ENCODE data around the gene ZNF653. TPM values are rescaled to one million over a fixed set of nuclear protein-coding genes. Genes with fewer than 3 reads are reported as not detected.
A peak's percentile ranks its signal among the peaks of the same experiment; 100 is the strongest.

ZNF653 gene
- total RNA-seq, 2 experiments from 2014 or later = 7.4 to 7.5 TPM

GRCh38 chr19:11496391-11497163 is 9.1 kb downstream of the ZNF653 start:
- peaks cover 30% of the 10 kb centered on the region for H3K36me3 Mint-ChIP-seq (ENCODE audit: low read depth)
- intact Hi-C loops (cut with DNase I, micrococcal nuclease) = loop anchor here (1.0 to 2.0 kb wide), 2 partner anchors 90 to 91 kb away; no protein-coding TSS in a partner anchor
- no peaks in the 10 kb centered on the region for H3K4me1 Mint-ChIP-seq (ENCODE audit: low read depth)
- Histone ChIP-seq H3K27me3 (ENCODE audit: control insufficient read depth in 1 of 2, insufficient read depth in 2 of 2, low read length in 2 of 2) (no peaks in the 10 kb centered on the region), H3K36me3 (ENCODE audit: insufficient read depth, low read length) (peaks cover 17% of the 10 kb centered on the region), H3K9me3 (ENCODE audit: control insufficient read depth in 1 of 2, insufficient read depth in 1 of 2, low read length in 2 of 2) (no peaks in the 10 kb centered on the region), H3K4me1 (ENCODE audit: insufficient read depth, low read length) (no peaks in the 10 kb centered on the region), H3K27ac (ENCODE audit: low read depth in 1 of 2, low read length in 2 of 2) (no peak overlapping the region), H3K4me3 (ENCODE audit: low read length) (no peak overlapping the region)
- DNase-seq = peak; percentile 37 to 74 (median 55)
- no peak overlapping the region for H3K27ac Mint-ChIP-seq
- ChIA-PET POLR2A (no interaction called here), CTCF (no interaction called here)
- ATAC-seq (ENCODE audit: poor library complexity) = peak; percentile 75
- no peak overlapping the region for H3K4me3 Mint-ChIP-seq
- H3K27me3 Mint-ChIP-seq = no peaks in the 10 kb centered on the region
- peak; percentile 58 for TF ChIP-seq CTCF (IDR thresholded peaks at IDR 0.05)
- H3K9me3 Mint-ChIP-seq = no peaks in the 10 kb centered on the region

GRCh38 chr19:11495885-11496284 is 9.8 kb downstream of the ZNF653 start:
- ATAC-seq (ENCODE audit: poor library complexity) = no peak
- CTCF ChIA-PET = no interaction called here
- no peaks in the 10 kb centered on the region for H3K4me1 Mint-ChIP-seq (ENCODE audit: low read depth)
- intact Hi-C loops (cut with DNase I, micrococcal nuclease) = loop anchor here (1.0 to 2.0 kb wide), 2 partner anchors 91 kb away; no protein-coding TSS in a partner anchor
- H3K27me3 Mint-ChIP-seq = no peaks in the 10 kb centered on the region
- TF ChIP-seq CTCF (IDR thresholded peaks at IDR 0.05) = no peak
- H3K9me3 Mint-ChIP-seq = no peaks in the 10 kb centered on the region
- no peak overlapping the region for H3K4me3 Mint-ChIP-seq
- Histone ChIP-seq H3K27me3 (ENCODE audit: control insufficient read depth in 1 of 2, insufficient read depth in 2 of 2, low read length in 2 of 2) (no peaks in the 10 kb centered on the region), H3K4me1 (ENCODE audit: insufficient read depth, low read length) (no peaks in the 10 kb centered on the region), H3K36me3 (ENCODE audit: insufficient read depth, low read length) (peaks cover 20% of the 10 kb centered on the region), H3K4me3 (ENCODE audit: low read length) (no peak overlapping the region), H3K27ac (ENCODE audit: low read depth in 1 of 2, low read length in 2 of 2) (no peak overlapping the region), H3K9me3 (ENCODE audit: control insufficient read depth in 1 of 2, insufficient read depth in 1 of 2, low read length in 2 of 2) (no peaks in the 10 kb centered on the region)
- H3K27ac Mint-ChIP-seq = no peak overlapping the region
- peaks cover 34% of the 10 kb centered on the region for H3K36me3 Mint-ChIP-seq (ENCODE audit: low read depth)
- POLR2A ChIA-PET = no interaction called here
- no peak for DNase-seq

GRCh38 chr19:11495481-11495880 is 10.2 kb downstream of the ZNF653 start:
- Mint-ChIP-seq H3K27me3 (no peaks in the 10 kb centered on the region), H3K36me3 (ENCODE audit: low read depth) (peaks cover 38% of the 10 kb centered on the region), H3K27ac (no peak overlapping the region), H3K4me3 (no peak overlapping the region), H3K4me1 (ENCODE audit: low read depth) (no peaks in the 10 kb centered on the region), H3K9me3 (no peaks in the 10 kb centered on the region)
- DNase-seq (no peak), ATAC-seq (ENCODE audit: poor library complexity) (no peak)
- intact Hi-C loops (cut with DNase I, micrococcal nuclease) = no loop called here
- Histone ChIP-seq H3K27me3 (ENCODE audit: control insufficient read depth in 1 of 2, insufficient read depth in 2 of 2, low read length in 2 of 2) (no peaks in the 10 kb centered on the region), H3K27ac (ENCODE audit: low read depth in 1 of 2, low read length in 2 of 2) (no peak overlapping the region), H3K4me1 (ENCODE audit: insufficient read depth, low read length) (no peaks in the 10 kb centered on the region), H3K9me3 (ENCODE audit: control insufficient read depth in 1 of 2, insufficient read depth in 1 of 2, low read length in 2 of 2) (no peaks in the 10 kb centered on the region), H3K36me3 (ENCODE audit: insufficient read depth, low read length) (peaks cover 21% of the 10 kb centered on the region), H3K4me3 (ENCODE audit: low read length) (no peak overlapping the region)
- TF ChIP-seq CTCF (IDR thresholded peaks at IDR 0.05) = no peak
- POLR2A ChIA-PET = no interaction called here
- CTCF ChIA-PET = no interaction called here

Data from CD4-positive, alpha-beta T cell (primary cell).